H9 (cell line): Measurements from ENCODE around the gene HSD17B3. TPM values are rescaled to one million over a fixed set of nuclear protein-coding genes. Genes with fewer than 3 reads are reported as not detected.

Experiments used
- DNase-seq: peaks from one replicate; pipeline ENCODE4 v3.0.0-alpha.2; 2017
- H2AFZ ChIP-seq: one replicate; pipeline ENCODE4 v1.6.1; 2013; ENCODE audit warnings: mild to moderate bottlenecking, low read length, control low read depth, moderate library complexity
- H2AK5ac ChIP-seq: 2 replicates; pipeline ENCODE4 v1.6.1; 2013; ENCODE audit warnings: low read length, control low read depth, mixed read lengths; ENCODE audit not compliant: insufficient read length
- H2BK120ac ChIP-seq: one replicate; pipeline ENCODE4 v1.6.1; 2013; ENCODE audit warnings: low read depth, mild to moderate bottlenecking, low read length, control low read depth, inconsistent platforms; ENCODE audit not compliant: poor library complexity, severe bottlenecking
- H2BK12ac ChIP-seq: 2 replicates; pipeline ENCODE4 v1.6.1; 2013; ENCODE audit warnings: low read length, control low read depth, mixed read lengths, low read depth; ENCODE audit not compliant: insufficient read length
- H2BK15ac ChIP-seq: 2 replicates; pipeline ENCODE4 v1.6.1; 2013; ENCODE audit warnings: low read depth, low read length, control low read depth
- H2BK20ac ChIP-seq: one replicate; pipeline ENCODE4 v1.6.1; 2013; ENCODE audit warnings: low read depth, mild to moderate bottlenecking, low read length, control low read depth, inconsistent platforms; ENCODE audit not compliant: poor library complexity, severe bottlenecking
- H2BK5ac ChIP-seq: 2 replicates; pipeline ENCODE4 v1.6.1; 2013; ENCODE audit warnings: low read length, control low read depth, mixed read lengths; ENCODE audit not compliant: insufficient read length
- H3K14ac ChIP-seq: 2 replicates; pipeline ENCODE4 v1.6.1; 2013; ENCODE audit warnings: low read length, control low read depth; ENCODE audit not compliant: insufficient read depth
- H3K18ac ChIP-seq: 2 replicates; pipeline ENCODE4 v1.6.1; 2013; ENCODE audit warnings: low read depth, mild to moderate bottlenecking, mixed read lengths, low read length, control low read depth; ENCODE audit not compliant: insufficient read length
- H3K23ac ChIP-seq: 2 replicates; pipeline ENCODE4 v1.6.1; 2013; ENCODE audit warnings: low read length, control low read depth, mixed read lengths, low read depth; ENCODE audit not compliant: insufficient read length
- H3K23me2 ChIP-seq: 2 replicates; pipeline ENCODE4 v1.6.1; 2013; ENCODE audit warnings: low read depth, mild to moderate bottlenecking, mixed read lengths, low read length, control low read depth; ENCODE audit not compliant: insufficient read length, poor library complexity, severe bottlenecking
- H3K27ac ChIP-seq: 2 replicates; pipeline ENCODE4 v1.5.1; 2013; ENCODE audit warnings: low read length, control low read depth, mixed read lengths, low read depth; ENCODE audit not compliant: insufficient read length
- H3K27me3 ChIP-seq: 2 replicates; pipeline ENCODE4 v1.6.1; 2013; ENCODE audit warnings: low read length, control low read depth, inconsistent platforms; ENCODE audit not compliant: insufficient read depth
- H3K4ac ChIP-seq: 2 replicates; pipeline ENCODE4 v1.6.1; 2013; ENCODE audit warnings: low read depth, mild to moderate bottlenecking, control low read depth, inconsistent platforms, low read length, moderate library complexity
- H3K4me1 ChIP-seq: 2 replicates; pipeline ENCODE4 v1.6.1; 2013; ENCODE audit warnings: low read length, control low read depth, inconsistent platforms; ENCODE audit not compliant: insufficient read depth
- H3K4me2 ChIP-seq: 2 replicates; pipeline ENCODE4 v1.6.1; 2013; ENCODE audit warnings: low read length, control low read depth, mixed read lengths; ENCODE audit not compliant: insufficient read length, insufficient read depth
- H3K56ac ChIP-seq: 2 replicates; pipeline ENCODE4 v1.6.1; 2013; ENCODE audit warnings: low read depth, mild to moderate bottlenecking, mixed read lengths, low read length, control low read depth; ENCODE audit not compliant: insufficient read length
- H3K79me1 ChIP-seq: 2 replicates; pipeline ENCODE4 v1.6.1; 2013; ENCODE audit warnings: low read depth, mild to moderate bottlenecking, moderate library complexity, low read length, control low read depth, inconsistent platforms; ENCODE audit not compliant: insufficient read depth, poor library complexity, severe bottlenecking
- H3K79me2 ChIP-seq: 2 replicates; pipeline ENCODE4 v1.6.1; 2013; ENCODE audit warnings: low read length, control low read depth, inconsistent platforms; ENCODE audit not compliant: insufficient read depth
- H3K9ac ChIP-seq: 2 replicates; pipeline ENCODE4 v1.6.1; 2013; ENCODE audit warnings: low read length, control low read depth, mixed read lengths; ENCODE audit not compliant: insufficient read length; ENCODE audit errors: extremely low read depth
- H3K9me3 ChIP-seq: one replicate; pipeline ENCODE4 v1.6.1; 2013; ENCODE audit warnings: low read depth, low read length, inconsistent platforms; ENCODE audit not compliant: control insufficient read depth
- H3T11ph ChIP-seq: one replicate; pipeline ENCODE4 v1.6.1; 2013; ENCODE audit warnings: mild to moderate bottlenecking, low read length, control low read depth, inconsistent platforms
- H4K20me1 ChIP-seq: one replicate; pipeline ENCODE4 v1.6.1; 2013; ENCODE audit not compliant: control insufficient read depth, insufficient read length, insufficient read depth
- H4K5ac ChIP-seq: 2 replicates; pipeline ENCODE4 v1.6.1; 2013; ENCODE audit warnings: low read depth, mild to moderate bottlenecking, mixed read lengths, low read length, control low read depth; ENCODE audit not compliant: insufficient read length
- H4K8ac ChIP-seq: replicated peaks from 2 replicates; pipeline ENCODE4 v1.6.1; 2013; ENCODE audit warnings: low read length, control low read depth, mixed read lengths, low read depth; ENCODE audit not compliant: insufficient read length
- H4K91ac ChIP-seq: 2 replicates; pipeline ENCODE4 v1.6.1; 2013; ENCODE audit warnings: low read depth, mild to moderate bottlenecking, moderate library complexity, mixed read lengths, low read length, control low read depth; ENCODE audit not compliant: insufficient read length
- H3K27ac Mint-ChIP-seq, 3 experiments: 2 replicates in 2 of 3; 3 replicates in 1 of 3; pipeline ENCODE4 v1.8.0; 2020 to 2021; ENCODE audit warnings: mixed read lengths in 3 of 3, mild to moderate bottlenecking in 1 of 3, moderate library complexity in 1 of 3
- H3K27me3 Mint-ChIP-seq: 2 replicates; pipeline ENCODE4 v1.8.0; 2021; ENCODE audit warnings: low read depth, mild to moderate bottlenecking, moderate library complexity, mixed read lengths
- H3K36me3 Mint-ChIP-seq, 3 experiments: 2 replicates in 2 of 3; 3 replicates in 1 of 3; pipeline ENCODE4 v1.8.0; 2020 to 2021; ENCODE audit warnings: low read depth in 3 of 3, mixed read lengths in 3 of 3; ENCODE audit not compliant: insufficient read depth in 1 of 3
- H3K4me1 Mint-ChIP-seq, 2 experiments: 2 replicates each; pipeline ENCODE4 v1.8.0; 2020; ENCODE audit warnings: mixed read lengths in 2 of 2
- H3K4me3 Mint-ChIP-seq, 2 experiments: 2 replicates in 1 of 2; 3 replicates in 1 of 2; pipeline ENCODE4 v1.8.0; 2020 to 2021; ENCODE audit warnings: mild to moderate bottlenecking in 2 of 2, mixed read lengths in 2 of 2, moderate library complexity in 1 of 2
- H3K9me3 Mint-ChIP-seq, 2 experiments: 2 replicates in 1 of 2; 3 replicates in 1 of 2; pipeline ENCODE4 v1.8.0; 2020; ENCODE audit warnings: mild to moderate bottlenecking in 2 of 2, mixed read lengths in 2 of 2, moderate library complexity in 1 of 2
- WGBS: extraction: QIAGEN DNeasy Blood & Tissue Kit; methylation state at CpG from one replicate; pipeline ENCODE4 v1.1.7; 2013; ENCODE audit warnings: missing lambda C conversion rate, low lambda C conversion rate, mixed read lengths; ENCODE audit not compliant: insufficient read length; ENCODE audit errors: extremely low coverage; 5-methylcytosine and 5-hydroxymethylcytosine counted together
- total RNA-seq: library from RNA; stranded (reverse); gene quantifications from 2 replicates; pipeline ENCODE4 v1.2.1, GENCODE V29; 2021
- TF ChIP-seq, protein P1 (sequence below): fragments of 200-600 bp; sonication (generic); conservative IDR thresholded peaks from 3 replicates; pipeline ENCODE4 v1.8.0; 2021; ENCODE audit warnings: antibody characterized with exemption, mild to moderate bottlenecking

Gene HSD17B3
- total RNA-seq, 1 experiment from 2014 or later, result not detected

GRCh38 chr9:96232164-96232538 is 69.8 kb downstream of the HSD17B3 start:
- no peaks in the 10 kb centered on the region for H3K4me1 Mint-ChIP-seq
- Histone ChIP-seq H3K27ac (no peak overlapping the region), H2BK15ac (no peak overlapping the region), H3K56ac (no peak overlapping the region), H2BK12ac (no peak overlapping the region), H3K9ac (no peak overlapping the region), H3K79me2 (no peaks in the 10 kb centered on the region), H4K8ac (no peak overlapping the region), H3K27me3 (no peaks in the 10 kb centered on the region), H2AFZ (no peak overlapping the region), H2BK20ac (no peak overlapping the region), H3K4me2 (no peak overlapping the region), H3K18ac (no peak overlapping the region), H2BK120ac (no peak overlapping the region), H4K5ac (no peak overlapping the region), H3K23ac (no peak overlapping the region), H3K4ac (no peak overlapping the region), H3K79me1 (no peaks in the 10 kb centered on the region), H3K23me2 (no peaks in the 10 kb centered on the region), H2BK5ac (no peak overlapping the region), H3K14ac (no peak overlapping the region), H4K91ac (no peak overlapping the region), H4K20me1 (no peaks in the 10 kb centered on the region), H2AK5ac (no peak overlapping the region), H3K9me3 (no peaks in the 10 kb centered on the region), H3K4me1 (no peaks in the 10 kb centered on the region; the same call in 1 of the 2 replicates), H3T11ph (no peak overlapping the region)
- H3K27ac Mint-ChIP-seq, result no peak overlapping the region
- no peaks in the 10 kb centered on the region for H3K36me3 Mint-ChIP-seq
- H3K27me3 Mint-ChIP-seq, result peaks cover 2% of the 10 kb centered on the region; the same call in 1 of the 2 replicates
- no peak for DNase-seq
- no peak overlapping the region for H3K4me3 Mint-ChIP-seq
- TF ChIP-seq, protein P1, sequence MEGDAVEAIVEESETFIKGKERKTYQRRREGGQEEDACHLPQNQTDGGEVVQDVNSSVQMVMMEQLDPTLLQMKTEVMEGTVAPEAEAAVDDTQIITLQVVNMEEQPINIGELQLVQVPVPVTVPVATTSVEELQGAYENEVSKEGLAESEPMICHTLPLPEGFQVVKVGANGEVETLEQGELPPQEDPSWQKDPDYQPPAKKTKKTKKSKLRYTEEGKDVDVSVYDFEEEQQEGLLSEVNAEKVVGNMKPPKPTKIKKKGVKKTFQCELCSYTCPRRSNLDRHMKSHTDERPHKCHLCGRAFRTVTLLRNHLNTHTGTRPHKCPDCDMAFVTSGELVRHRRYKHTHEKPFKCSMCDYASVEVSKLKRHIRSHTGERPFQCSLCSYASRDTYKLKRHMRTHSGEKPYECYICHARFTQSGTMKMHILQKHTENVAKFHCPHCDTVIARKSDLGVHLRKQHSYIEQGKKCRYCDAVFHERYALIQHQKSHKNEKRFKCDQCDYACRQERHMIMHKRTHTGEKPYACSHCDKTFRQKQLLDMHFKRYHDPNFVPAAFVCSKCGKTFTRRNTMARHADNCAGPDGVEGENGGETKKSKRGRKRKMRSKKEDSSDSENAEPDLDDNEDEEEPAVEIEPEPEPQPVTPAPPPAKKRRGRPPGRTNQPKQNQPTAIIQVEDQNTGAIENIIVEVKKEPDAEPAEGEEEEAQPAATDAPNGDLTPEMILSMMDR, result no peak
- no CpG with 5 or more reads among the region's 11 CpGs for WGBS
- peaks cover 2 to 4% of the 10 kb centered on the region in 2 experiments; a peak in 2 of 5 replicates for H3K9me3 Mint-ChIP-seq
